ENCODE measurements around the gene MXI1.

DNA sequence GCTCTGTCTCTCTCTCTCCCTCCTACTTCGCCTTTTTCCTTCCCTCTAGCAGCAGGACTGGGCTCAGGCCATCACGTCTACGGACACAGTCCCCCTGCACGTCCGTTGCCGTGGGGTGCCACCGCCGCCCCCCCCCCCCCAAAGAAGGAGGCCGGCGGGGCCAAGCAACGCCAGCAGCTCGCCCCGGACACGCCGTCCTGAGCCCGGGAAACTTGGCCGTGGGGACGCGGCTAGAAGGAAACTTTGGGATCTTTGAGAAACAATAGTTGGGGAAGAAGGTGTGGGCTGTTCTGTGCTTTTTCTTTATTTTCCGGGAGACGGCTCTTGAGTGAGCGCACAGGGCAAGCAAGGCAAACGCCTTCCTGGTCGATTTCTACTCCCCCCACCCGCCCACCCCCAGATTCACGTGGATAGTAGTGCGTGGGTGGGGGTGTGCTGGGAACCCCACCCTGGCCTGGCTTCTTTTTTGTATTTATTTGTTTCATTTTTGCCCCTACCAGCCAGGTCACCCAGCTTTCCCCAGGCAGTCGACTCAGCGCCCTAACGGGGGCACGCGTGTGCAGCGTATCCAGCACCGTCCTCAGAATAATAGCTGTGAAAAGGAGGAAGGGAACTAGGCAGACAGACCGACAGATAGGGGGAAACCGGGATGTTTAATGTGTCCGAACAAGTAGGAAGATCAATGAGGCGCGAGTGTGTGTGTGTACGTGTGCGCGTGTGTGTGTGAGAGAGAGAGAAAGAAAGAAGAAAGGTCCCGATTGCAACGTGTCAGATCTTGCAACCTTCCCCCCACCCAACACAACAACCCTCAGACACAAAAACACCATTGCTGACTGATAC, 1.4 kb downstream of the MXI1 start:
- no peak for TF ChIP-seq EZH2 (IDR thresholded peaks at IDR 0.05; ENCODE audit: insufficient read depth, low read length)
- TF ChIP-seq CTCF (IDR thresholded peaks at IDR 0.05; ENCODE audit: insufficient read depth, low read depth, low read length): peak; percentile 12
